Transverse colon (tissue), 3 donors: Measurements from ENCODE around the gene TRIM3.
"Not testable (repeated sequence)": the region's sequence is repeated elsewhere in the genome, so short reads cannot be mapped to it uniquely, and the experiment has no call there.

Source experiments
- CTCF ChIP-seq, 5 experiments: fragments of 200-600 bp in 3 of 5; fragments of 450-650 bp in 2 of 5; sonication (generic) in 3 of 5; IDR thresholded peaks; 1 replicate in 2 of 5; 2 replicates in 3 of 5; pipeline ENCODE4 v1.5.1; 2016 to 2017; ENCODE audit warnings: antibody characterized with exemption in 5 of 5, inconsistent platforms in 3 of 5, mild to moderate bottlenecking in 2 of 5, moderate library complexity in 1 of 5
- EP300 ChIP-seq: sonication (generic); formaldehyde crosslinking; IDR thresholded peaks from one replicate; pipeline ENCODE4 v1.6.1; 2017; ENCODE audit warnings: antibody characterized with exemption, low read depth
- POLR2A ChIP-seq: fragments of 450-650 bp; IDR thresholded peaks from one replicate; pipeline ENCODE4 v1.6.1; 2016; ENCODE audit warnings: antibody characterized with exemption, mild to moderate bottlenecking, moderate library complexity

GRCh38 chr11:6521946-6522345 is 48.2 kb upstream of the TRIM3 start:
- TF ChIP-seq CTCF (IDR thresholded peaks at IDR 0.05); EP300; POLR2A: not testable (repeated sequence)
